PFSK-1 (cell line): ENCODE measurements around the gene HDAC4.

ENCODE experiments used
- POLR2AphosphoS5 ChIP-seq: IDR thresholded peaks from 2 replicates; pipeline ENCODE4 v1.6.1; 2012; ENCODE audit warnings: low read depth, mild to moderate bottlenecking, control low read depth, low read length, moderate library complexity
- SIN3A ChIP-seq: IDR thresholded peaks from 2 replicates; pipeline ENCODE4 v1.6.1; 2012; ENCODE audit warnings: mild to moderate bottlenecking, low read length, moderate library complexity, borderline replicate concordance; ENCODE audit not compliant: insufficient read depth
- TAF1 ChIP-seq: IDR thresholded peaks from 2 replicates; pipeline ENCODE4 v1.6.1; 2012; ENCODE audit warnings: low read length, control low read depth, borderline replicate concordance; ENCODE audit not compliant: insufficient read depth
- TF ChIP-seq, protein P1 (sequence below), 2 experiments: IDR thresholded peaks; 2 replicates each; pipeline versions ENCODE4 v1.6.1 to v1.8.0; 2011 to 2012; ENCODE audit warnings: low read depth in 2 of 2, low read length in 2 of 2, control low read depth in 1 of 2, inconsistent platforms in 1 of 2, mild to moderate bottlenecking in 1 of 2, moderate library complexity in 1 of 2; ENCODE audit not compliant: insufficient read depth in 1 of 2

- TF ChIP-seq, protein P1, sequence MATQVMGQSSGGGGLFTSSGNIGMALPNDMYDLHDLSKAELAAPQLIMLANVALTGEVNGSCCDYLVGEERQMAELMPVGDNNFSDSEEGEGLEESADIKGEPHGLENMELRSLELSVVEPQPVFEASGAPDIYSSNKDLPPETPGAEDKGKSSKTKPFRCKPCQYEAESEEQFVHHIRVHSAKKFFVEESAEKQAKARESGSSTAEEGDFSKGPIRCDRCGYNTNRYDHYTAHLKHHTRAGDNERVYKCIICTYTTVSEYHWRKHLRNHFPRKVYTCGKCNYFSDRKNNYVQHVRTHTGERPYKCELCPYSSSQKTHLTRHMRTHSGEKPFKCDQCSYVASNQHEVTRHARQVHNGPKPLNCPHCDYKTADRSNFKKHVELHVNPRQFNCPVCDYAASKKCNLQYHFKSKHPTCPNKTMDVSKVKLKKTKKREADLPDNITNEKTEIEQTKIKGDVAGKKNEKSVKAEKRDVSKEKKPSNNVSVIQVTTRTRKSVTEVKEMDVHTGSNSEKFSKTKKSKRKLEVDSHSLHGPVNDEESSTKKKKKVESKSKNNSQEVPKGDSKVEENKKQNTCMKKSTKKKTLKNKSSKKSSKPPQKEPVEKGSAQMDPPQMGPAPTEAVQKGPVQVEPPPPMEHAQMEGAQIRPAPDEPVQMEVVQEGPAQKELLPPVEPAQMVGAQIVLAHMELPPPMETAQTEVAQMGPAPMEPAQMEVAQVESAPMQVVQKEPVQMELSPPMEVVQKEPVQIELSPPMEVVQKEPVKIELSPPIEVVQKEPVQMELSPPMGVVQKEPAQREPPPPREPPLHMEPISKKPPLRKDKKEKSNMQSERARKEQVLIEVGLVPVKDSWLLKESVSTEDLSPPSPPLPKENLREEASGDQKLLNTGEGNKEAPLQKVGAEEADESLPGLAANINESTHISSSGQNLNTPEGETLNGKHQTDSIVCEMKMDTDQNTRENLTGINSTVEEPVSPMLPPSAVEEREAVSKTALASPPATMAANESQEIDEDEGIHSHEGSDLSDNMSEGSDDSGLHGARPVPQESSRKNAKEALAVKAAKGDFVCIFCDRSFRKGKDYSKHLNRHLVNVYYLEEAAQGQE (IDR thresholded peaks at IDR 0.05; ENCODE audit: insufficient read depth in 1 of 2, low read depth in 2 of 2, low read length in 2 of 2), result no peak
- TF ChIP-seq POLR2AphosphoS5 (no peak), TAF1 (no peak), SIN3A (no peak)
Measured at GRCh38 chr2:239006622-239007285, 394.1 kb downstream of the HDAC4 start.
